Measurements from ENCODE around the gene ZNF697.

- TF ChIP-seq CTCF (IDR thresholded peaks at IDR 0.05) (no peak), POLR2A (IDR thresholded peaks at IDR 0.05) (no peak)
These were observed 5.7 kb upstream of the ZNF697 start for GRCh38 chr1:119653839-119654170.

Data from transverse colon (tissue), 3 donors.